HepG2 (cell line): ENCODE results near the gene MLN. TPM values are rescaled to one million over a fixed set of nuclear protein-coding genes. Genes with fewer than 3 reads are reported as not detected.

Experiments used
- ATF1 ChIP-seq: IDR thresholded peaks from 2 replicates; pipeline ENCODE4 v1.6.1; 2016; ENCODE audit warnings: mild to moderate bottlenecking, control low read depth
- GPN1 ChIP-seq: sonication (generic); formaldehyde crosslinking; IDR thresholded peaks from 2 replicates; pipeline ENCODE4 v1.5.1; 2020; ENCODE audit warnings: missing genetic modification reagents, borderline replicate concordance
- HIVEP1 ChIP-seq: sonication (generic); formaldehyde crosslinking; IDR thresholded peaks from 2 replicates; pipeline ENCODE4 v1.4.0; 2020; ENCODE audit warnings: mild to moderate bottlenecking, missing genetic modification reagents
- MAFG ChIP-seq: sonication (generic); formaldehyde crosslinking; IDR thresholded peaks from 2 replicates; pipeline ENCODE4 v1.5.1; 2020; ENCODE audit warnings: mild to moderate bottlenecking, missing genetic modification reagents
- MED1 ChIP-seq: sonication (generic); formaldehyde crosslinking; IDR thresholded peaks from 2 replicates; pipeline ENCODE4 v1.4.0; 2020; ENCODE audit warnings: missing genetic modification reagents
- NCOA2 ChIP-seq: sonication (generic); formaldehyde crosslinking; IDR thresholded peaks from 2 replicates; pipeline ENCODE4 v1.8.0; 2022; ENCODE audit warnings: inconsistent platforms
- RFX1 ChIP-seq: fragments of 450-650 bp; IDR thresholded peaks from 2 replicates; pipeline ENCODE4 v1.6.1; 2017
- SNAI1 ChIP-seq: sonication (generic); formaldehyde crosslinking; IDR thresholded peaks from 2 replicates; pipeline ENCODE4 v1.5.0; 2020; ENCODE audit warnings: mild to moderate bottlenecking, missing genetic modification reagents, borderline replicate concordance
- SOX13 ChIP-seq, 3 experiments: fragments of 450-650 bp in 1 of 3; sonication (generic) in 1 of 3; formaldehyde crosslinking in 1 of 3; IDR thresholded peaks in 2 of 3; conservative IDR thresholded peaks in 1 of 3; 2 replicates each; pipeline versions ENCODE4 v1.5.0 to v1.6.1; 2016 to 2020; ENCODE audit warnings: antibody characterized with exemption in 1 of 3, mild to moderate bottlenecking in 1 of 3, missing compliant biosample characterization in 1 of 3, missing genetic modification reagents in 1 of 3, moderate library complexity in 1 of 3
- ZNF10 ChIP-seq: sonication (generic); formaldehyde crosslinking; IDR thresholded peaks from 2 replicates; pipeline ENCODE4 v1.4.0; 2020; ENCODE audit warnings: mild to moderate bottlenecking, low read depth, missing genetic modification reagents, borderline replicate concordance
- ZNF12 ChIP-seq: sonication (generic); formaldehyde crosslinking; IDR thresholded peaks from 2 replicates; pipeline ENCODE4 v1.5.0; 2020; ENCODE audit warnings: missing genetic modification reagents
- ZNF263 ChIP-seq: sonication (generic); formaldehyde crosslinking; IDR thresholded peaks from 2 replicates; pipeline ENCODE4 v1.4.0; 2020; ENCODE audit warnings: missing genetic modification reagents
- ZNF317 ChIP-seq: sonication (generic); formaldehyde crosslinking; IDR thresholded peaks from 2 replicates; pipeline ENCODE4 v1.5.0; 2020; ENCODE audit warnings: mild to moderate bottlenecking, missing genetic modification reagents
- ZNF569 ChIP-seq: sonication (generic); formaldehyde crosslinking; IDR thresholded peaks from 2 replicates; pipeline ENCODE4 v1.5.0; 2020; ENCODE audit warnings: mild to moderate bottlenecking, missing genetic modification reagents, moderate library complexity, borderline replicate concordance
- polyA plus RNA-seq, 8 experiments: library from polyadenylated mRNA; depleted of rRNA in 3 of 8; stranded (reverse) in 7 of 8; unstranded in 1 of 8; fragments of >200 nt; fragmentation: Illumina TruSeq in 4 of 8; extraction: Trizol in 4 of 8; gene quantifications; 2 replicates each; pipeline versions ENCODE4 v1.2.1 to v1.2.3, GENCODE V29; 2011 to 2016; ENCODE audit warnings: low read depth in 4 of 8, missing spikeins in 1 of 8, mixed read lengths in 1 of 8; ENCODE audit not compliant: insufficient read depth in 1 of 8
- total RNA-seq, 5 experiments: library from RNA; depleted of rRNA; stranded (reverse); fragments of >200 nt; fragmentation: Illumina TruSeq; extraction: Trizol; gene quantifications; 2 replicates each; pipeline ENCODE4 v1.2.3, GENCODE V29; 2016; ENCODE audit warnings: low read depth in 1 of 5
- TF ChIP-seq, protein P1 (sequence below): sonication (generic); formaldehyde crosslinking; conservative IDR thresholded peaks from 2 replicates; pipeline ENCODE4 v1.4.0; 2020; ENCODE audit warnings: mild to moderate bottlenecking, missing genetic modification reagents, moderate library complexity
- TF ChIP-seq, protein P2 (sequence below): IDR thresholded peaks from 2 replicates; pipeline ENCODE4 v1.6.1; 2016; ENCODE audit warnings: control low read depth
- TF ChIP-seq, protein P3 (sequence below): sonication (generic); formaldehyde crosslinking; IDR thresholded peaks from 2 replicates; pipeline ENCODE4 v1.8.0; 2022; ENCODE audit warnings: mild to moderate bottlenecking, missing genetic modification reagents; ENCODE audit not compliant: insufficient replicate concordance
- TF ChIP-seq, protein P4 (sequence below): sonication (generic); formaldehyde crosslinking; IDR thresholded peaks from 2 replicates; pipeline ENCODE4 v1.8.1; 2023; ENCODE audit warnings: mild to moderate bottlenecking, missing genetic modification reagents
- TF ChIP-seq, protein P5 (sequence below): sonication (generic); formaldehyde crosslinking; IDR thresholded peaks from 2 replicates; pipeline ENCODE4 v1.4.0; 2020; ENCODE audit warnings: mild to moderate bottlenecking, missing genetic modification reagents

Gene MLN
- total and polyA plus RNA-seq, 2 of the 13 experiments (the other 11 are each of a cell fraction or from before 2014, with no cell fraction given): not detected

DNA sequence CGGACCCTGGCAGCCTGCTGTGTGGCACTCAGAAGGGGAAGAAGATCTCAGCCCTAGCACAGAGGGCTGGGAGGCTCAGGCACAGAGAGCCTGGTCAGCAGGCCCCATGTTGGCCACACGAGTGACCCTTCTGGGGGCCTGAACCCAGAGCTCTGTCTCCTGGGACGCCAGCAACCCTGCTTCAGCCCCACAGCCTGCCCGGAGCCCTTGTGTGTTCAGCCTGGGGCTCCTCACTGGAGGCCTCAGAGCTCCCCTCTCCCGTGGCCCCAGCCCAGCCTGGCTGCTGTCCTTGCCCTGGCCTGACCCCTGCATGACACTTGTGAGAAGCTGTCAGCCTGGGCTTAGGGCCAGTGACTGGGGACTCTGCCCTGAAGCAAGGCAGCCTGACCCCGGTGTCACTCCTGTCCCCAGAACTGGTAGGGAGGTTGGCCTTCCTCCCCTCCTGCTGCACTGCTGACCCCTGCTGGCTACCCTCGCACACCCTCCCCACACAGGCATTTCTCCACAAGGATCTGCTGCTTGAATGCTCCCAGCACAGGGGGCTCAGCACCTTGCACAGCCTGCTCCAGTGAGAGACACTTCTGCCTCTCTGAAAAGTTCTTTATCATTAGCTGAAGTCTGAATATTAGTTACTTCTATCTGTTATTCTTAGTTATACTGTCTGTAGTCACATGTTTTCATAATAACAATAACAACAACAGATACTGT is 41.7 kb downstream of the MLN start (continued):
- TF ChIP-seq SOX13 (IDR thresholded peaks at IDR 0.05) (peak; percentile 57; the same call in 1 of the 2 replicates), SOX13 (CRISPR knock-in tag; conservative IDR thresholded peaks at IDR 0.05 in 1 of 2, IDR thresholded peaks at IDR 0.05 in 1 of 2) (peak in 1 of 2 experiments; percentile 62; a peak in 2 of 4 replicates), RFX1 (no peak), ZNF12 (CRISPR knock-in tag) (no peak), ZNF569 (CRISPR knock-in tag) (no peak), GPN1 (no peak), ZNF317 (CRISPR knock-in tag) (0 out of 2 replicates have a peak, but pooled peaks have one; percentile 60), NCOA2 (CRISPR knock-in tag) (peak; percentile 82), HIVEP1 (CRISPR knock-in tag) (peak; percentile 72; the same call in 1 of the 2 replicates), ZNF10 (CRISPR knock-in tag) (no peak), ATF1 (no peak), MED1 (CRISPR knock-in tag) (peak; percentile 89), SNAI1 (CRISPR knock-in tag) (no peak), MAFG (CRISPR knock-in tag) (no peak), ZNF263 (peak; percentile 80)
- TF ChIP-seq, protein P1, sequence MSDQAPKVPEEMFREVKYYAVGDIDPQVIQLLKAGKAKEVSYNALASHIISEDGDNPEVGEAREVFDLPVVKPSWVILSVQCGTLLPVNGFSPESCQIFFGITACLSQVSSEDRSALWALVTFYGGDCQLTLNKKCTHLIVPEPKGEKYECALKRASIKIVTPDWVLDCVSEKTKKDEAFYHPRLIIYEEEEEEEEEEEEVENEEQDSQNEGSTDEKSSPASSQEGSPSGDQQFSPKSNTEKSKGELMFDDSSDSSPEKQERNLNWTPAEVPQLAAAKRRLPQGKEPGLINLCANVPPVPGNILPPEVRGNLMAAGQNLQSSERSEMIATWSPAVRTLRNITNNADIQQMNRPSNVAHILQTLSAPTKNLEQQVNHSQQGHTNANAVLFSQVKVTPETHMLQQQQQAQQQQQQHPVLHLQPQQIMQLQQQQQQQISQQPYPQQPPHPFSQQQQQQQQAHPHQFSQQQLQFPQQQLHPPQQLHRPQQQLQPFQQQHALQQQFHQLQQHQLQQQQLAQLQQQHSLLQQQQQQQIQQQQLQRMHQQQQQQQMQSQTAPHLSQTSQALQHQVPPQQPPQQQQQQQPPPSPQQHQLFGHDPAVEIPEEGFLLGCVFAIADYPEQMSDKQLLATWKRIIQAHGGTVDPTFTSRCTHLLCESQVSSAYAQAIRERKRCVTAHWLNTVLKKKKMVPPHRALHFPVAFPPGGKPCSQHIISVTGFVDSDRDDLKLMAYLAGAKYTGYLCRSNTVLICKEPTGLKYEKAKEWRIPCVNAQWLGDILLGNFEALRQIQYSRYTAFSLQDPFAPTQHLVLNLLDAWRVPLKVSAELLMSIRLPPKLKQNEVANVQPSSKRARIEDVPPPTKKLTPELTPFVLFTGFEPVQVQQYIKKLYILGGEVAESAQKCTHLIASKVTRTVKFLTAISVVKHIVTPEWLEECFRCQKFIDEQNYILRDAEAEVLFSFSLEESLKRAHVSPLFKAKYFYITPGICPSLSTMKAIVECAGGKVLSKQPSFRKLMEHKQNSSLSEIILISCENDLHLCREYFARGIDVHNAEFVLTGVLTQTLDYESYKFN (CRISPR knock-in tag): peak; percentile 92
- TF ChIP-seq, protein P2, sequence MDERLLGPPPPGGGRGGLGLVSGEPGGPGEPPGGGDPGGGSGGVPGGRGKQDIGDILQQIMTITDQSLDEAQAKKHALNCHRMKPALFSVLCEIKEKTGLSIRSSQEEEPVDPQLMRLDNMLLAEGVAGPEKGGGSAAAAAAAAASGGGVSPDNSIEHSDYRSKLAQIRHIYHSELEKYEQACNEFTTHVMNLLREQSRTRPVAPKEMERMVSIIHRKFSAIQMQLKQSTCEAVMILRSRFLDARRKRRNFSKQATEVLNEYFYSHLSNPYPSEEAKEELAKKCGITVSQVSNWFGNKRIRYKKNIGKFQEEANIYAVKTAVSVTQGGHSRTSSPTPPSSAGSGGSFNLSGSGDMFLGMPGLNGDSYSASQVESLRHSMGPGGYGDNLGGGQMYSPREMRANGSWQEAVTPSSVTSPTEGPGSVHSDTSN (CRISPR knock-in tag): peak; percentile 72
- TF ChIP-seq, protein P3, sequence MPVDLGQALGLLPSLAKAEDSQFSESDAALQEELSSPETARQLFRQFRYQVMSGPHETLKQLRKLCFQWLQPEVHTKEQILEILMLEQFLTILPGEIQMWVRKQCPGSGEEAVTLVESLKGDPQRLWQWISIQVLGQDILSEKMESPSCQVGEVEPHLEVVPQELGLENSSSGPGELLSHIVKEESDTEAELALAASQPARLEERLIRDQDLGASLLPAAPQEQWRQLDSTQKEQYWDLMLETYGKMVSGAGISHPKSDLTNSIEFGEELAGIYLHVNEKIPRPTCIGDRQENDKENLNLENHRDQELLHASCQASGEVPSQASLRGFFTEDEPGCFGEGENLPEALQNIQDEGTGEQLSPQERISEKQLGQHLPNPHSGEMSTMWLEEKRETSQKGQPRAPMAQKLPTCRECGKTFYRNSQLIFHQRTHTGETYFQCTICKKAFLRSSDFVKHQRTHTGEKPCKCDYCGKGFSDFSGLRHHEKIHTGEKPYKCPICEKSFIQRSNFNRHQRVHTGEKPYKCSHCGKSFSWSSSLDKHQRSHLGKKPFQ: no peak
- TF ChIP-seq, protein P4, sequence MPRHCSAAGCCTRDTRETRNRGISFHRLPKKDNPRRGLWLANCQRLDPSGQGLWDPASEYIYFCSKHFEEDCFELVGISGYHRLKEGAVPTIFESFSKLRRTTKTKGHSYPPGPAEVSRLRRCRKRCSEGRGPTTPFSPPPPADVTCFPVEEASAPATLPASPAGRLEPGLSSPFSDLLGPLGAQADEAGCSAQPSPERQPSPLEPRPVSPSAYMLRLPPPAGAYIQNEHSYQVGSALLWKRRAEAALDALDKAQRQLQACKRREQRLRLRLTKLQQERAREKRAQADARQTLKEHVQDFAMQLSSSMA (CRISPR knock-in tag): 0 out of 2 replicates have a peak, but pooled peaks have one; percentile 85
- TF ChIP-seq, protein P5, sequence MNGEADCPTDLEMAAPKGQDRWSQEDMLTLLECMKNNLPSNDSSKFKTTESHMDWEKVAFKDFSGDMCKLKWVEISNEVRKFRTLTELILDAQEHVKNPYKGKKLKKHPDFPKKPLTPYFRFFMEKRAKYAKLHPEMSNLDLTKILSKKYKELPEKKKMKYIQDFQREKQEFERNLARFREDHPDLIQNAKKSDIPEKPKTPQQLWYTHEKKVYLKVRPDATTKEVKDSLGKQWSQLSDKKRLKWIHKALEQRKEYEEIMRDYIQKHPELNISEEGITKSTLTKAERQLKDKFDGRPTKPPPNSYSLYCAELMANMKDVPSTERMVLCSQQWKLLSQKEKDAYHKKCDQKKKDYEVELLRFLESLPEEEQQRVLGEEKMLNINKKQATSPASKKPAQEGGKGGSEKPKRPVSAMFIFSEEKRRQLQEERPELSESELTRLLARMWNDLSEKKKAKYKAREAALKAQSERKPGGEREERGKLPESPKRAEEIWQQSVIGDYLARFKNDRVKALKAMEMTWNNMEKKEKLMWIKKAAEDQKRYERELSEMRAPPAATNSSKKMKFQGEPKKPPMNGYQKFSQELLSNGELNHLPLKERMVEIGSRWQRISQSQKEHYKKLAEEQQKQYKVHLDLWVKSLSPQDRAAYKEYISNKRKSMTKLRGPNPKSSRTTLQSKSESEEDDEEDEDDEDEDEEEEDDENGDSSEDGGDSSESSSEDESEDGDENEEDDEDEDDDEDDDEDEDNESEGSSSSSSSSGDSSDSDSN (CRISPR knock-in tag): peak; percentile 95
